ENCODE measurements around the gene NAB2. TPM values are rescaled to one million over a fixed set of nuclear protein-coding genes. Genes with fewer than 3 reads are reported as not detected.
"Not testable (repeated sequence)": the region's sequence is repeated elsewhere in the genome, so short reads cannot be mapped to it uniquely, and the experiment has no call there.

The NAB2 gene
- total RNA-seq, 4 donors from 2014 or later, result 7.4 to 17.0 (median 10.3) TPM

GRCh38 chr12:57049119-57049446 lies 39.8 kb upstream of the NAB2 start:
- Histone ChIP-seq H3K4me1 (peaks cover 0 to 22% (median 3%) of the 10 kb centered on the region in 4 donors), H3K9me3 (no peaks in the 10 kb centered on the region), H3K27me3 (no peaks in the 10 kb centered on the region), H3K27ac (peak overlapping the region in 3 of 4 donors; percentile 66 to 86 (median 84)), H3K4me3 (peak overlapping the region in 3 of 4 donors; percentile 34 to 58 (median 55)), H3K36me3 (peaks cover 0 to 32% (median 0%) of the 10 kb centered on the region in 3 donors)
- peak; percentile 40 to 63 for TF ChIP-seq POLR2A (IDR thresholded peaks at IDR 0.05)
- TF ChIP-seq, protein P1, sequence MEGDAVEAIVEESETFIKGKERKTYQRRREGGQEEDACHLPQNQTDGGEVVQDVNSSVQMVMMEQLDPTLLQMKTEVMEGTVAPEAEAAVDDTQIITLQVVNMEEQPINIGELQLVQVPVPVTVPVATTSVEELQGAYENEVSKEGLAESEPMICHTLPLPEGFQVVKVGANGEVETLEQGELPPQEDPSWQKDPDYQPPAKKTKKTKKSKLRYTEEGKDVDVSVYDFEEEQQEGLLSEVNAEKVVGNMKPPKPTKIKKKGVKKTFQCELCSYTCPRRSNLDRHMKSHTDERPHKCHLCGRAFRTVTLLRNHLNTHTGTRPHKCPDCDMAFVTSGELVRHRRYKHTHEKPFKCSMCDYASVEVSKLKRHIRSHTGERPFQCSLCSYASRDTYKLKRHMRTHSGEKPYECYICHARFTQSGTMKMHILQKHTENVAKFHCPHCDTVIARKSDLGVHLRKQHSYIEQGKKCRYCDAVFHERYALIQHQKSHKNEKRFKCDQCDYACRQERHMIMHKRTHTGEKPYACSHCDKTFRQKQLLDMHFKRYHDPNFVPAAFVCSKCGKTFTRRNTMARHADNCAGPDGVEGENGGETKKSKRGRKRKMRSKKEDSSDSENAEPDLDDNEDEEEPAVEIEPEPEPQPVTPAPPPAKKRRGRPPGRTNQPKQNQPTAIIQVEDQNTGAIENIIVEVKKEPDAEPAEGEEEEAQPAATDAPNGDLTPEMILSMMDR (IDR thresholded peaks at IDR 0.05), result no peak
- DNase-seq, result peak in 2 of 3 donors; percentile 76 to 79

DNA sequence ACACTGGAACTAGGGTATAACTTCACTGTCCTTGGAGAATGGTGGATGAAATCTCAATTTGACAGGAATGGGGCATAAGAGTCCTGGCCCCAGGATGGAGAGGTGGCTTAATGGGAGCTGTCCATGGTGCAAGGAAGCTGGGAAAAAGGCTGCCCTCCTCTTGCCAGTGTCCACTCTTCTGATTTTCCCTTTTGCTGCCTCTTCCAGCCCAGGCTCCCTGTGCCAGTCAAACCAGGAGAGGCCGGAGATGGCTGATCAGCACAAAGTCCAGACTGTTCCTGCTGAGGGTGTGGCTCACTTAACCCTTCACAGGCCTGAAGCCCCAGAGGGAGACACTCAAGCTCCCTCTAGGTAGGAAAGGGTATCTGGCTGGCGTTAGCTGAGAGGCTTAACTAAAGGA lies 39.0 kb upstream of the NAB2 start, which contains the start of gene MYO1A:
Gene MYO1A (minus strand): TSS at position 240 of the 400 bp plus-strand sequence. CDS start 1,806 bp downstream, outside the sequence.
- peak in 2 of 3 donors; percentile 78 to 85 for DNase-seq
- peaks cover 0 to 22% (median 3%) of the 10 kb centered on the region in 4 donors for H3K4me1 ChIP-seq
- H3K27me3 ChIP-seq, result no peaks in the 10 kb centered on the region
- peak; percentile 65 to 76 for TF ChIP-seq POLR2A (IDR thresholded peaks at IDR 0.05)
- TF ChIP-seq, protein P1 (IDR thresholded peaks at IDR 0.05), result no peak
- peak within 1 kb of the TSS in 3 of 4 donors; percentile 66 to 86 (median 84) for H3K27ac ChIP-seq
- peak within 1 kb of the TSS in 3 of 4 donors; percentile 34 to 58 (median 55) for H3K4me3 ChIP-seq
- H3K36me3 ChIP-seq, result peaks cover 0 to 24% (median 0%) of the 10 kb centered on the region in 3 donors
- no peaks in the 10 kb centered on the region for H3K9me3 ChIP-seq

DNA sequence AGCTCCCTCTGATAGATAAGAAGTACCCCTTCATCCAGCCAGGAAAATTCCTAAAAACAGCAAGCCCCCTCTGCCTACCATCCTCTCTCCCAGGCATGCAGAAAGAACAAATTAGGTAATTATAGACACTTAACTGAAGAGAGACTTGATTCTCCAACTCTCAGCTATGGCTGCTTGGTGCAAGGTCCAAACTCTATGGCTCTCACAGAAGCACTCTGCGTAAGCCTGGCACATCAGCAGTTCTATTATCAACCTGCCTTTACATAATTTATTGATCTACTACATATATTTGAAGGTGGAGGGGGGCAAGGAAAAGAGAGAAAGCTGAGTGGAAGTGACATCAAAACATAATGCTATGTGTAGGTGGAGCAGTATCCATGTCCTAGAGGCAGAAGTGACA lies 37.9 kb upstream of the NAB2 start:
- peak overlapping the region in 3 of 4 donors; percentile 66 to 86 (median 84) for H3K27ac ChIP-seq
- peak in 1 of 3 donors; percentile 62 for DNase-seq
- H3K36me3 ChIP-seq, result peaks cover 0 to 15% (median 0%) of the 10 kb centered on the region in 3 donors
- TF ChIP-seq POLR2A (IDR thresholded peaks at IDR 0.05), result peak in 1 of 2 donors; percentile 29
- TF ChIP-seq, protein P1 (IDR thresholded peaks at IDR 0.05), result peak in 1 of 6 experiments; percentile 10
- peaks cover 0 to 22% (median 3%) of the 10 kb centered on the region in 4 donors for H3K4me1 ChIP-seq
- H3K27me3 ChIP-seq, result no peaks in the 10 kb centered on the region
- peak overlapping the region in 3 of 4 donors; percentile 1 to 58 (median 55) for H3K4me3 ChIP-seq
- no peaks in the 10 kb centered on the region for H3K9me3 ChIP-seq

GRCh38 chr12:57053146-57053545 lies 35.8 kb upstream of the NAB2 start:
- not testable (repeated sequence) for H3K27me3 ChIP-seq, H3K36me3 ChIP-seq, DNase-seq, H3K9me3 ChIP-seq, H3K4me1 ChIP-seq, H3K27ac ChIP-seq, H3K4me3 ChIP-seq

GRCh38 chr12:57053901-57054300 lies 35.0 kb upstream of the NAB2 start:
- not testable (repeated sequence) for H3K36me3 ChIP-seq, H3K4me1 ChIP-seq, H3K4me3 ChIP-seq, H3K27ac ChIP-seq, H3K27me3 ChIP-seq, H3K9me3 ChIP-seq, DNase-seq

- no peak for DNase-seq
- no peak overlapping the region for H3K27ac ChIP-seq
These were observed 33.1 kb upstream of the NAB2 start for GRCh38 chr12:57055824-57056223.

More at GRCh38 chr12:57055824-57056223, 33.1 kb upstream of the NAB2 start:
- TF ChIP-seq, protein P1 (IDR thresholded peaks at IDR 0.05), result no peak
- TF ChIP-seq POLR2A (IDR thresholded peaks at IDR 0.05), result no peak
- Histone ChIP-seq H3K27me3 (no peaks in the 10 kb centered on the region), H3K9me3 (no peaks in the 10 kb centered on the region), H3K4me1 (peaks cover 0 to 25% (median 3%) of the 10 kb centered on the region in 4 donors), H3K36me3 (no peaks in the 10 kb centered on the region), H3K4me3 (no peak overlapping the region)
